HFFc6 (cell line): ENCODE data around the gene ATP6V1C2. TPM values are rescaled to one million over a fixed set of nuclear protein-coding genes. Genes with fewer than 3 reads are reported as not detected.
A peak's percentile ranks its signal among the peaks of the same experiment; 100 is the strongest.

Experiments used
- DNase-seq: peaks from one replicate; pipeline ENCODE4 v3.0.0-alpha.2; 2018
- H3K27ac Mint-ChIP-seq: 2 replicates; pipeline ENCODE4 v1.8.0; 2020; ENCODE audit warnings: mild to moderate bottlenecking, mixed read lengths
- H3K27me3 Mint-ChIP-seq: 2 replicates; pipeline ENCODE4 v1.8.0; 2021; ENCODE audit warnings: mild to moderate bottlenecking, moderate library complexity, mixed read lengths; ENCODE audit not compliant: insufficient read depth
- H3K36me3 Mint-ChIP-seq: 2 replicates; pipeline ENCODE4 v1.8.0; 2021; ENCODE audit warnings: low read depth, mixed read lengths
- H3K4me1 Mint-ChIP-seq: 2 replicates; pipeline ENCODE4 v1.8.0; 2020; ENCODE audit warnings: low read depth, mixed read lengths
- H3K4me3 Mint-ChIP-seq: 2 replicates; pipeline ENCODE4 v1.8.0; 2020; ENCODE audit warnings: mild to moderate bottlenecking, moderate library complexity, mixed read lengths
- H3K9me3 Mint-ChIP-seq: 2 replicates; pipeline ENCODE4 v1.8.0; 2020; ENCODE audit warnings: mild to moderate bottlenecking, mixed read lengths
- total RNA-seq, 6 experiments: library from RNA; stranded (reverse); fragmentation: NEBNext Ultra II Directional; extraction: Animal tissue kit (Norgen Biotek cat#: 25700); gene quantifications; 2 replicates in 1 of 6; 3 replicates in 5 of 6; pipeline ENCODE4 v1.2.3, GENCODE V29; 2021
- TF ChIP-seq, protein P1 (sequence below): fragments of 200-600 bp; sonication (generic); IDR thresholded peaks from 2 replicates; pipeline ENCODE4 v1.5.0; 2021; ENCODE audit warnings: antibody characterized with exemption, mild to moderate bottlenecking

The ATP6V1C2 gene
- total RNA-seq, 6 experiments from 2014 or later = not detected

- TF ChIP-seq, protein P1, sequence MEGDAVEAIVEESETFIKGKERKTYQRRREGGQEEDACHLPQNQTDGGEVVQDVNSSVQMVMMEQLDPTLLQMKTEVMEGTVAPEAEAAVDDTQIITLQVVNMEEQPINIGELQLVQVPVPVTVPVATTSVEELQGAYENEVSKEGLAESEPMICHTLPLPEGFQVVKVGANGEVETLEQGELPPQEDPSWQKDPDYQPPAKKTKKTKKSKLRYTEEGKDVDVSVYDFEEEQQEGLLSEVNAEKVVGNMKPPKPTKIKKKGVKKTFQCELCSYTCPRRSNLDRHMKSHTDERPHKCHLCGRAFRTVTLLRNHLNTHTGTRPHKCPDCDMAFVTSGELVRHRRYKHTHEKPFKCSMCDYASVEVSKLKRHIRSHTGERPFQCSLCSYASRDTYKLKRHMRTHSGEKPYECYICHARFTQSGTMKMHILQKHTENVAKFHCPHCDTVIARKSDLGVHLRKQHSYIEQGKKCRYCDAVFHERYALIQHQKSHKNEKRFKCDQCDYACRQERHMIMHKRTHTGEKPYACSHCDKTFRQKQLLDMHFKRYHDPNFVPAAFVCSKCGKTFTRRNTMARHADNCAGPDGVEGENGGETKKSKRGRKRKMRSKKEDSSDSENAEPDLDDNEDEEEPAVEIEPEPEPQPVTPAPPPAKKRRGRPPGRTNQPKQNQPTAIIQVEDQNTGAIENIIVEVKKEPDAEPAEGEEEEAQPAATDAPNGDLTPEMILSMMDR = no peak
- Mint-ChIP-seq H3K27ac (no peak overlapping the region; the same call in 1 of the 2 replicates), H3K4me3 (peak overlapping the region; percentile 44), H3K27me3 (peaks cover 17% of the 10 kb centered on the region), H3K4me1 (peaks cover 23% of the 10 kb centered on the region), H3K9me3 (no peaks in the 10 kb centered on the region), H3K36me3 (no peaks in the 10 kb centered on the region)
- DNase-seq = peak; percentile 36
Observed at GRCh38 chr2:10717628-10718027, 3.8 kb upstream of the ATP6V1C2 start.

- H3K9me3 Mint-ChIP-seq = no peaks in the 10 kb centered on the region
- H3K36me3 Mint-ChIP-seq = no peaks in the 10 kb centered on the region
- peaks cover 23% of the 10 kb centered on the region for H3K4me1 Mint-ChIP-seq
- H3K4me3 Mint-ChIP-seq = no peak overlapping the region
- no peak for DNase-seq
- TF ChIP-seq, protein P1 = no peak
- no peak overlapping the region for H3K27ac Mint-ChIP-seq
- H3K27me3 Mint-ChIP-seq = peaks cover 43% of the 10 kb centered on the region
Observed at GRCh38 chr2:10720306-10720705, 1.1 kb upstream of the ATP6V1C2 start.

DNA sequence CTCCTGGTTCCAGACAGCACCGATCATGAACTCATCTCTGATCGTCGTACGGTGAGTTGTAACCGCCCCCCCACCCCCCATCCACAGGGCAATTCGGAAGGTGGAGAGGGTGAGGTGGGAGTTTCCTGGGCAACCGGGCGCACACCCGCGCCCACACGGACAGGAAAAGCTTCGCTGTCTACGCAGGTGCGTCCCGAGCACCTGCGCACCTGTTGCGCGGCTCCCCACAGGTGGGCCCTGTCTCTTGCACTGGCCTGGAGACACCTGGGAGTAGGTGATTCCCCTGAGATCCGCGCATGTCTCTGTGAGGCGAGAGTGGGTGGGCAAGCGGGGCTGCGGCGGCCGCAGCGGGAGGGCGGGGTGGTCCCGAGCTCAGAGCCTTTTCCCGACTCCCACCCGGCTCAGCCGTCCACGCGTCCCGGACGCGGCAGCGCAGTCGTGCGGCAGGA, 459 bp upstream of the ATP6V1C2 start:
- no peaks in the 10 kb centered on the region for H3K9me3 Mint-ChIP-seq
- H3K27ac Mint-ChIP-seq = no peak overlapping the region
- no peak overlapping the region for H3K4me3 Mint-ChIP-seq
- peaks cover 48% of the 10 kb centered on the region for H3K27me3 Mint-ChIP-seq
- no peaks in the 10 kb centered on the region for H3K36me3 Mint-ChIP-seq
- H3K4me1 Mint-ChIP-seq = peaks cover 23% of the 10 kb centered on the region
- no peak for DNase-seq
- TF ChIP-seq, protein P1 = no peak

GRCh38 chr2:10722252-10722825, 909 bp downstream of the ATP6V1C2 start:
- Mint-ChIP-seq H3K27ac (no peak overlapping the region), H3K27me3 (peaks cover 60% of the 10 kb centered on the region), H3K9me3 (no peaks in the 10 kb centered on the region), H3K4me3 (no peak overlapping the region; the same call in 1 of the 2 replicates), H3K4me1 (peaks cover 14% of the 10 kb centered on the region), H3K36me3 (no peaks in the 10 kb centered on the region)
- no peak for DNase-seq
- TF ChIP-seq, protein P1 = no peak

- peaks cover 27% of the 10 kb centered on the region for H3K27me3 Mint-ChIP-seq
- TF ChIP-seq, protein P1 = no peak
- no peak overlapping the region for H3K27ac Mint-ChIP-seq
- DNase-seq = no peak
- H3K4me1 Mint-ChIP-seq = no peaks in the 10 kb centered on the region
- H3K9me3 Mint-ChIP-seq = no peaks in the 10 kb centered on the region
- no peaks in the 10 kb centered on the region for H3K36me3 Mint-ChIP-seq
- H3K4me3 Mint-ChIP-seq = no peak overlapping the region
Observed at GRCh38 chr2:10732924-10733565, 11.6 kb downstream of the ATP6V1C2 start.
